Endothelial cell of umbilical vein (primary cell): Measurements from ENCODE around the gene KPNA5. TPM values are rescaled to one million over a fixed set of nuclear protein-coding genes. Genes with fewer than 3 reads are reported as not detected.
"Not testable (repeated sequence)": the region's sequence is repeated elsewhere in the genome, so short reads cannot be mapped to it uniquely, and the experiment has no call there.

Source experiments
- BruUV-seq: library from RNA; stranded (reverse); fragments of 400-500 nt; replicated peaks from 2 replicates; lab custom pipeline; 2021; lab: Mats Ljungman, UMichigan
- CTCF ChIA-PET: fragments of 300-600, 350-600 bp; sonication (Branson Sonifier 250); formaldehyde crosslinking; loops from one replicate; lab custom pipeline; 2021; ENCODE audit warnings: antibody characterized with exemption, inconsistent platforms; lab: Charles Lee
- POLR2A ChIA-PET: fragments of 300-600, 350-600 bp; sonication (Branson Sonifier 250); formaldehyde crosslinking; loops from one replicate; lab custom pipeline; 2021; ENCODE audit warnings: antibody characterized with exemption, inconsistent platforms; lab: Charles Lee
- DNase-seq: peaks from one replicate; pipeline ENCODE4 v3.0.0-alpha.2; 2011; ENCODE audit warnings: low read depth, low spot score
- FAIRE-seq: peaks from 2 replicates; lab custom pipeline; 2011; peaks lifted over from hg19 to GRCh38; lab: Jason Lieb, UNC
- H2AFZ ChIP-seq: 2 replicates; pipeline ENCODE4 v1.6.0; 2012; ENCODE audit warnings: low read depth, low read length, control low read depth, inconsistent platforms
- H3K27ac ChIP-seq: 2 replicates; pipeline ENCODE4 v1.5.1; 2011; ENCODE audit warnings: low read depth, mild to moderate bottlenecking, control low read depth, low read length, moderate library complexity; ENCODE audit not compliant: insufficient read depth
- H3K27me3 ChIP-seq, 2 experiments: 2 replicates each; pipeline versions ENCODE4 v1.6.0 to v1.6.1; 2011; ENCODE audit warnings: low read length in 2 of 2, mixed read lengths in 1 of 2; ENCODE audit not compliant: control insufficient read depth in 2 of 2, insufficient read depth in 2 of 2
- H3K36me3 ChIP-seq, 2 experiments: 2 replicates in 1 of 2; 3 replicates in 1 of 2; pipeline ENCODE4 v1.5.1; 2011; ENCODE audit warnings: low read length in 2 of 2, mild to moderate bottlenecking in 1 of 2, moderate library complexity in 1 of 2; ENCODE audit not compliant: control insufficient read depth in 2 of 2, insufficient read depth in 2 of 2; ENCODE audit errors: extremely low read depth in 1 of 2
- H3K4me1 ChIP-seq: 3 replicates; pipeline ENCODE4 v1.5.1; 2011; ENCODE audit warnings: mild to moderate bottlenecking, low read length; ENCODE audit not compliant: control insufficient read depth, insufficient read depth; ENCODE audit errors: extremely low read depth
- H3K4me2 ChIP-seq: 2 replicates; pipeline ENCODE4 v1.6.1; 2011; ENCODE audit warnings: low read length, control low read depth, mixed read lengths; ENCODE audit not compliant: insufficient read depth
- H3K4me3 ChIP-seq, 3 experiments: fragments of 200-600 bp in 1 of 3; sonication (generic), shearing (Covaris generic) in 1 of 3; replicated peaks in 1 of 3; 2 replicates each; pipeline ENCODE4 v1.5.1; 2011 to 2016; ENCODE audit warnings: control low read depth in 3 of 3, low read length in 3 of 3, mild to moderate bottlenecking in 2 of 3, inconsistent platforms in 1 of 3, low read depth in 1 of 3, moderate library complexity in 1 of 3; ENCODE audit not compliant: insufficient read depth in 1 of 3
- H3K79me2 ChIP-seq: 2 replicates; pipeline ENCODE4 v1.6.0; 2012; ENCODE audit warnings: low read length, inconsistent platforms; ENCODE audit not compliant: control insufficient read depth, insufficient read depth
- H3K9ac ChIP-seq: replicated peaks from 2 replicates; pipeline ENCODE3; 2011; ENCODE audit warnings: low read length, control low read depth; ENCODE audit not compliant: insufficient read depth; ENCODE audit errors: extremely low read depth
- H3K9me1 ChIP-seq: replicated peaks from 3 replicates; pipeline ENCODE4 v1.6.0; 2011; ENCODE audit warnings: mild to moderate bottlenecking, low read length; ENCODE audit not compliant: control insufficient read depth, insufficient read depth; ENCODE audit errors: extremely low read depth
- H3K9me3 ChIP-seq: replicated peaks from 2 replicates; pipeline ENCODE4 v1.5.1; 2012; ENCODE audit warnings: low read length, inconsistent platforms; ENCODE audit not compliant: control insufficient read depth, insufficient read depth
- H4K20me1 ChIP-seq: replicated peaks from 2 replicates; pipeline ENCODE3; 2011; ENCODE audit warnings: mild to moderate bottlenecking, low read length; ENCODE audit not compliant: control insufficient read depth, insufficient read depth; ENCODE audit errors: extremely low read depth
- EZH2 ChIP-seq: IDR thresholded peaks from 2 replicates; pipeline ENCODE4 v1.6.1; 2012; ENCODE audit warnings: borderline replicate concordance, low read depth, mild to moderate bottlenecking, moderate library complexity, low read length, inconsistent platforms; ENCODE audit not compliant: severe bottlenecking
- FOS ChIP-seq: IDR thresholded peaks from 2 replicates; pipeline ENCODE4 v1.6.1; 2011; ENCODE audit warnings: mild to moderate bottlenecking, low read length, moderate library complexity, borderline replicate concordance; ENCODE audit not compliant: insufficient read depth
- GATA2 ChIP-seq: IDR thresholded peaks from 2 replicates; pipeline ENCODE4 v1.7.0; 2011; ENCODE audit warnings: low read depth, mild to moderate bottlenecking, moderate library complexity, mixed read lengths, low read length; ENCODE audit not compliant: insufficient read length, insufficient read depth
- JUN ChIP-seq: IDR thresholded peaks from 2 replicates; pipeline ENCODE4 v1.6.1; 2011; ENCODE audit warnings: borderline replicate concordance, low read depth; ENCODE audit not compliant: insufficient read length, insufficient read depth
- MAX ChIP-seq: IDR thresholded peaks from 2 replicates; pipeline ENCODE4 v1.6.1; 2011; ENCODE audit not compliant: insufficient read depth, insufficient read length
- MYC ChIP-seq: IDR thresholded peaks from one replicate; pipeline ENCODE4 v1.6.1; 2011; ENCODE audit warnings: mild to moderate bottlenecking, low read depth, low read length
- POLR2A ChIP-seq: IDR thresholded peaks from 2 replicates; pipeline ENCODE4 v1.6.1; 2012; ENCODE audit warnings: low read depth, mild to moderate bottlenecking, control low read depth, low read length
- POLR2AphosphoS5 ChIP-seq: IDR thresholded peaks from 2 replicates; pipeline ENCODE4 v1.6.1; 2012; ENCODE audit warnings: low read depth, mild to moderate bottlenecking, control low read depth, low read length, moderate library complexity; ENCODE audit not compliant: insufficient read depth
- dilution Hi-C: fragments of 300-500 bp; cut with MboI; formaldehyde crosslinking; loops from one replicate; pipeline ENCODE4 v1.15.0; 2019; ENCODE audit warnings: low sequenced_read_pairs; ENCODE audit not compliant: extremely low pct_ligation_motif_present
- intact Hi-C: fragments of 100-400 bp; cut with micrococcal nuclease; formaldehyde crosslinking; loops from one replicate; pipeline ENCODE4 v1.10.0; 2022
- polyA plus RNA-seq, 4 experiments: library from polyadenylated mRNA; depleted of rRNA in 3 of 4; stranded (reverse) in 3 of 4; unstranded in 1 of 4; fragments of >200 nt; gene quantifications; 2 replicates each; pipeline versions ENCODE4 v1.2.1 to v1.2.3, GENCODE V29; 2011 to 2012; ENCODE audit warnings: missing spikeins in 1 of 4
- total RNA-seq: library from RNA; stranded (reverse); gene quantifications from 2 replicates; pipeline ENCODE4 v1.2.3, GENCODE V29; 2021
- TF ChIP-seq, protein P1 (sequence below), 2 donors: IDR thresholded peaks; 1 replicate in 1 of 2; 2 replicates in 1 of 2; pipeline ENCODE4 v1.5.1; 2011; ENCODE audit warnings: low read length in 2 of 2, mild to moderate bottlenecking in 2 of 2, moderate library complexity in 2 of 2, control low read depth in 1 of 2, inconsistent platforms in 1 of 2, low read depth in 1 of 2; ENCODE audit not compliant: insufficient read depth in 1 of 2; ENCODE audit errors: extremely low read depth in 1 of 2

Gene KPNA5
- total and polyA plus RNA-seq, 2 donors (not counting 3 experiments of a cell fraction or from before 2014, with no cell fraction given) = 1.6 to 8.9 TPM

DNA sequence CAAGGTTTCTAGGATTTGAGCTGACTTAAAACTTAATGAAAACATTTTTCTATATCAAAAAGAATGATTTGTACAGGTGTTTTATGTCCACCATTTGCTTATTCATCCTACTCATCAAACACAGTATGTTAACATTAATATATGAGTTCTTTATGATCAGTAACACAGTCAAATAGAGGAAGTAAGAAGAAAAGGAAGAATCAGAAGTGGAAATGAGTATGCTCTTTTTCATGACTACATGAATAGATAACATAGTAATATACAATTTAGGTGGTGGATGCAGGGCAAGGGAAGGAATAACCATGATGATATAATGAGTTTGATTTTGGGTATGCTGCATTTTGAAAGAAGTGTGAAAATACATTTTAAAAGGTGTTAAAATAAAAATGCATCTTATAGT, 16.5 kb downstream of the KPNA5 start:
- no peaks in the 10 kb centered on the region for H4K20me1 ChIP-seq
- H3K9me1 ChIP-seq = no peaks in the 10 kb centered on the region
- BruUV-seq = no TSS peak
- no peaks in the 10 kb centered on the region for H3K27me3 ChIP-seq
- H3K4me3 ChIP-seq = no peak overlapping the region
- no peak overlapping the region for H3K9ac ChIP-seq
- H3K36me3 ChIP-seq = peaks cover 0 to 1% of the 10 kb centered on the region in 2 experiments
- dilution Hi-C loops (no loop called here), intact Hi-C loops (no loop called here)
- H3K4me2 ChIP-seq = no peak overlapping the region
- TF ChIP-seq JUN (no peak), FOS (no peak), EZH2 (no peak), GATA2 (no peak), POLR2A (no peak), MAX (no peak), POLR2AphosphoS5 (no peak), MYC (no peak)
- TF ChIP-seq, protein P1, sequence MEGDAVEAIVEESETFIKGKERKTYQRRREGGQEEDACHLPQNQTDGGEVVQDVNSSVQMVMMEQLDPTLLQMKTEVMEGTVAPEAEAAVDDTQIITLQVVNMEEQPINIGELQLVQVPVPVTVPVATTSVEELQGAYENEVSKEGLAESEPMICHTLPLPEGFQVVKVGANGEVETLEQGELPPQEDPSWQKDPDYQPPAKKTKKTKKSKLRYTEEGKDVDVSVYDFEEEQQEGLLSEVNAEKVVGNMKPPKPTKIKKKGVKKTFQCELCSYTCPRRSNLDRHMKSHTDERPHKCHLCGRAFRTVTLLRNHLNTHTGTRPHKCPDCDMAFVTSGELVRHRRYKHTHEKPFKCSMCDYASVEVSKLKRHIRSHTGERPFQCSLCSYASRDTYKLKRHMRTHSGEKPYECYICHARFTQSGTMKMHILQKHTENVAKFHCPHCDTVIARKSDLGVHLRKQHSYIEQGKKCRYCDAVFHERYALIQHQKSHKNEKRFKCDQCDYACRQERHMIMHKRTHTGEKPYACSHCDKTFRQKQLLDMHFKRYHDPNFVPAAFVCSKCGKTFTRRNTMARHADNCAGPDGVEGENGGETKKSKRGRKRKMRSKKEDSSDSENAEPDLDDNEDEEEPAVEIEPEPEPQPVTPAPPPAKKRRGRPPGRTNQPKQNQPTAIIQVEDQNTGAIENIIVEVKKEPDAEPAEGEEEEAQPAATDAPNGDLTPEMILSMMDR (IDR thresholded peaks at IDR 0.05; ENCODE audit: extremely low read depth in 1 of 2, insufficient read depth in 1 of 2, low read depth in 1 of 2, low read length in 2 of 2) = no peak
- no peak for DNase-seq
- FAIRE-seq = no peak
- H3K4me1 ChIP-seq = no peaks in the 10 kb centered on the region
- H3K27ac ChIP-seq = no peak overlapping the region
- ChIA-PET POLR2A (no interaction called here), CTCF (no interaction called here)
- peaks cover 2% of the 10 kb centered on the region for H3K79me2 ChIP-seq
- no peaks in the 10 kb centered on the region for H3K9me3 ChIP-seq
- H2AFZ ChIP-seq = no peak overlapping the region

GRCh38 chr6:116703888-116704287, 22.9 kb downstream of the KPNA5 start:
- CTCF ChIA-PET = interaction anchor here (0.6 kb wide), 1 partner anchor 205 kb away, joined by 3 read pairs; no protein-coding TSS in a partner anchor
- DNase-seq, FAIRE-seq, H3K4me1 ChIP-seq, H3K27me3 ChIP-seq, H3K4me2 ChIP-seq, H3K9me1 ChIP-seq, H2AFZ ChIP-seq, H3K27ac ChIP-seq, H3K36me3 ChIP-seq, intact Hi-C loops, H3K9me3 ChIP-seq, dilution Hi-C loops, H3K9ac ChIP-seq, H3K4me3 ChIP-seq, H3K79me2 ChIP-seq, H4K20me1 ChIP-seq, BruUV-seq, POLR2A ChIA-PET: not testable (repeated sequence)
